ENCODE measurements around the gene CYSLTR2.

- TF ChIP-seq, protein P1, sequence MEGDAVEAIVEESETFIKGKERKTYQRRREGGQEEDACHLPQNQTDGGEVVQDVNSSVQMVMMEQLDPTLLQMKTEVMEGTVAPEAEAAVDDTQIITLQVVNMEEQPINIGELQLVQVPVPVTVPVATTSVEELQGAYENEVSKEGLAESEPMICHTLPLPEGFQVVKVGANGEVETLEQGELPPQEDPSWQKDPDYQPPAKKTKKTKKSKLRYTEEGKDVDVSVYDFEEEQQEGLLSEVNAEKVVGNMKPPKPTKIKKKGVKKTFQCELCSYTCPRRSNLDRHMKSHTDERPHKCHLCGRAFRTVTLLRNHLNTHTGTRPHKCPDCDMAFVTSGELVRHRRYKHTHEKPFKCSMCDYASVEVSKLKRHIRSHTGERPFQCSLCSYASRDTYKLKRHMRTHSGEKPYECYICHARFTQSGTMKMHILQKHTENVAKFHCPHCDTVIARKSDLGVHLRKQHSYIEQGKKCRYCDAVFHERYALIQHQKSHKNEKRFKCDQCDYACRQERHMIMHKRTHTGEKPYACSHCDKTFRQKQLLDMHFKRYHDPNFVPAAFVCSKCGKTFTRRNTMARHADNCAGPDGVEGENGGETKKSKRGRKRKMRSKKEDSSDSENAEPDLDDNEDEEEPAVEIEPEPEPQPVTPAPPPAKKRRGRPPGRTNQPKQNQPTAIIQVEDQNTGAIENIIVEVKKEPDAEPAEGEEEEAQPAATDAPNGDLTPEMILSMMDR (IDR thresholded peaks at IDR 0.05; ENCODE audit: insufficient read depth, low read length, poor library complexity, severe bottlenecking), result no peak
- no peak for TF ChIP-seq EZH2phosphoT487 (conservative IDR thresholded peaks at IDR 0.05; ENCODE audit: low read length)
These were observed 8.8 kb upstream of the CYSLTR2 start for GRCh38 chr13:48644951-48645350.

Data from SU-DHL-6 (cell line).